Vagina (tissue), 2 donors: Measurements from ENCODE around the gene IQGAP2. TPM values are rescaled to one million over a fixed set of nuclear protein-coding genes. Genes with fewer than 3 reads are reported as not detected.
A peak's percentile ranks its signal among the peaks of the same experiment; 100 is the strongest.

Source experiments
- DNase-seq, 2 donors: peaks; one replicate each; pipeline ENCODE4 v3.0.0-alpha.2; 2017; ENCODE audit errors: extremely low spot score in 2 of 2
- H3K27ac ChIP-seq: fragments of 200-600 bp; sonication (generic); one replicate; pipeline ENCODE4 v1.5.1; 2019
- H3K27me3 ChIP-seq: fragments of 200-600 bp; sonication (generic); one replicate; pipeline ENCODE4 v1.5.1; 2019
- H3K36me3 ChIP-seq, 2 donors: fragments of 200-600 bp; sonication (generic); one replicate each; pipeline ENCODE4 v1.5.1; 2017 to 2019
- H3K4me1 ChIP-seq: fragments of 200-600 bp; sonication (generic); one replicate; pipeline ENCODE4 v1.5.1; 2019
- H3K4me3 ChIP-seq, 2 donors: fragments of 200-600 bp; sonication (generic); 1 replicate in 1 of 2; 2 replicates in 1 of 2; pipeline ENCODE4 v1.5.1; 2016 to 2019
- H3K9me3 ChIP-seq: fragments of 200-600 bp; sonication (generic); one replicate; pipeline ENCODE4 v1.5.1; 2019
- CTCF ChIP-seq, 3 experiments: fragments of 450-650 bp in 2 of 3; fragments of 200-600 bp in 1 of 3; sonication (generic) in 1 of 3; IDR thresholded peaks; one replicate each; pipeline ENCODE4 v1.5.1; 2017 to 2019; ENCODE audit warnings: antibody characterized with exemption in 3 of 3, mild to moderate bottlenecking in 2 of 3, moderate library complexity in 2 of 3
- POLR2A ChIP-seq, 2 donors: fragments of 450-650 bp; IDR thresholded peaks; one replicate each; pipeline ENCODE4 v1.6.1; 2017; ENCODE audit warnings: antibody characterized with exemption in 2 of 2, mild to moderate bottlenecking in 2 of 2, moderate library complexity in 2 of 2
- POLR2AphosphoS5 ChIP-seq, 2 donors: sonication (generic); formaldehyde crosslinking; IDR thresholded peaks; one replicate each; pipeline ENCODE4 v1.9.0; 2017; ENCODE audit warnings: antibody characterized with exemption in 2 of 2, mild to moderate bottlenecking in 2 of 2, low read depth in 1 of 2; ENCODE audit not compliant: insufficient read depth in 1 of 2
- intact Hi-C: fragments of 100-400 bp; cut with DNase I; formaldehyde crosslinking; loops from one replicate; pipeline ENCODE4 v1.15.1; 2023
- total RNA-seq: library from RNA; depleted of rRNA; stranded (reverse); fragments of >200 nt; gene quantifications from one replicate; pipeline ENCODE4 v1.2.3, GENCODE V29; 2016

IQGAP2 gene, protein sequence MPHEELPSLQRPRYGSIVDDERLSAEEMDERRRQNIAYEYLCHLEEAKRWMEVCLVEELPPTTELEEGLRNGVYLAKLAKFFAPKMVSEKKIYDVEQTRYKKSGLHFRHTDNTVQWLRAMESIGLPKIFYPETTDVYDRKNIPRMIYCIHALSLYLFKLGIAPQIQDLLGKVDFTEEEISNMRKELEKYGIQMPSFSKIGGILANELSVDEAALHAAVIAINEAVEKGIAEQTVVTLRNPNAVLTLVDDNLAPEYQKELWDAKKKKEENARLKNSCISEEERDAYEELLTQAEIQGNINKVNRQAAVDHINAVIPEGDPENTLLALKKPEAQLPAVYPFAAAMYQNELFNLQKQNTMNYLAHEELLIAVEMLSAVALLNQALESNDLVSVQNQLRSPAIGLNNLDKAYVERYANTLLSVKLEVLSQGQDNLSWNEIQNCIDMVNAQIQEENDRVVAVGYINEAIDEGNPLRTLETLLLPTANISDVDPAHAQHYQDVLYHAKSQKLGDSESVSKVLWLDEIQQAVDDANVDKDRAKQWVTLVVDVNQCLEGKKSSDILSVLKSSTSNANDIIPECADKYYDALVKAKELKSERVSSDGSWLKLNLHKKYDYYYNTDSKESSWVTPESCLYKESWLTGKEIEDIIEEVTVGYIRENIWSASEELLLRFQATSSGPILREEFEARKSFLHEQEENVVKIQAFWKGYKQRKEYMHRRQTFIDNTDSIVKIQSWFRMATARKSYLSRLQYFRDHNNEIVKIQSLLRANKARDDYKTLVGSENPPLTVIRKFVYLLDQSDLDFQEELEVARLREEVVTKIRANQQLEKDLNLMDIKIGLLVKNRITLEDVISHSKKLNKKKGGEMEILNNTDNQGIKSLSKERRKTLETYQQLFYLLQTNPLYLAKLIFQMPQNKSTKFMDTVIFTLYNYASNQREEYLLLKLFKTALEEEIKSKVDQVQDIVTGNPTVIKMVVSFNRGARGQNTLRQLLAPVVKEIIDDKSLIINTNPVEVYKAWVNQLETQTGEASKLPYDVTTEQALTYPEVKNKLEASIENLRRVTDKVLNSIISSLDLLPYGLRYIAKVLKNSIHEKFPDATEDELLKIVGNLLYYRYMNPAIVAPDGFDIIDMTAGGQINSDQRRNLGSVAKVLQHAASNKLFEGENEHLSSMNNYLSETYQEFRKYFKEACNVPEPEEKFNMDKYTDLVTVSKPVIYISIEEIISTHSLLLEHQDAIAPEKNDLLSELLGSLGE (N-terminal part only)
- 8.6 TPM for total RNA-seq

DNA sequence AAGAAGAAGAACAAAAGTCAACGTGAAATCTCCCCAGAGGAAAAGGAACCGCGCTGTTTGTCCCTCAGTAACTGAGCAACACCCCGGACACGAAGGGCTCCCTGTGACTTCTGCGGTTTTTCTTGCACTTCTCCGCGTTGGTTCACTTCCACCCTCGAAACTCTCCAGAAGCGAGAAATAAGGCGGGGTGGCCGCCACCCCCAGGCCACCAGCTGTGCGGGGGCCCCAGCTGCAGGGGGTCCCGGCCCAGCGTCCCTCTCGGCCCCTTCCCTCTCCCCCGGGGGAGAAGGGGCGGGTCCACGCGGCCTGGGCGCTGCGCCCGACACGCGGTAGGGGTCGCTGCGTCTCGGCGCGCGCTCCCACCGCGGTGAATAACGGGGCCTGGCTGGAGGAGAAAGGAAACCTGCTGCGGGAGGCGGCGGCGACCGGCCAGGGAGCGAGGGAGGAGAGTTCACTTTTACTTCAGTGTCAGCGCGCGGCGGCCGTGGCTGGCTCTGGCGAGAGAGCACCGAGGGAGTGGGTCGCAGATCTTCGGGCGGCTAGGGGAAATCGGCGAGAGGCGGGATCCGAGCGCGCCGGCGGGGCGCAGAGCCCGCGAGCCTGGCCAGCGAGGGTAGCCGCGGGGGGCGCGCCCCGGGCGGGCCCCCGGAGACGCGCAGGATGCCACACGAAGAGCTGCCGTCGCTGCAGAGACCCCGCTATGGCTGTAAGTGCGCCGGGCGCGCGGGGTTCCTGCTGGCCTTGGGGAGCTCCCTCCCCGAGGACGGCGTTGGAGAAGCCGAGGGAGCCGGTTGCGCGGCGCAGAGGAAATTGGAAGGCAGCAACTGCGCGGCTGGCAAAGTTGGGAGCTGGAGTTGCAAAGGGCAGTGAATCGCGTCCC is at the start of gene IQGAP2:
IQGAP2 (plus strand) TSS at position 400 of the 880 bp plus-strand sequence; CDS start at position 661, 261 bp downstream.
- peak within 1 kb of the TSS; percentile 51 to 52 for H3K4me3 ChIP-seq
- H3K27ac ChIP-seq, result peak within 1 kb of the TSS; percentile 65
- TF ChIP-seq POLR2A (IDR thresholded peaks at IDR 0.05) (no peak), POLR2AphosphoS5 (IDR thresholded peaks at IDR 0.05; ENCODE audit: insufficient read depth in 1 of 2, low read depth in 1 of 2) (peak in 1 of 2 donors; percentile 58), CTCF (IDR thresholded peaks at IDR 0.05) (peak in 2 of 3 experiments; percentile 35 to 44)
- no peaks in the 10 kb centered on the region for H3K36me3 ChIP-seq
- H3K9me3 ChIP-seq, result no peaks in the 10 kb centered on the region
- intact Hi-C loops, result no loop called here
- peaks cover 17% of the 10 kb centered on the region for H3K4me1 ChIP-seq
- no peak for DNase-seq
- H3K27me3 ChIP-seq, result no peaks in the 10 kb centered on the region

- no peaks in the 10 kb centered on the region for H3K9me3 ChIP-seq
- H3K4me1 ChIP-seq, result no peaks in the 10 kb centered on the region
- TF ChIP-seq POLR2AphosphoS5 (IDR thresholded peaks at IDR 0.05; ENCODE audit: insufficient read depth in 1 of 2, low read depth in 1 of 2), result no peak
- no peak for TF ChIP-seq CTCF (IDR thresholded peaks at IDR 0.05)
- TF ChIP-seq POLR2A (IDR thresholded peaks at IDR 0.05), result no peak
- intact Hi-C loops, result no loop called here
- no peaks in the 10 kb centered on the region for H3K36me3 ChIP-seq
- no peak overlapping the region for H3K27ac ChIP-seq
- no peaks in the 10 kb centered on the region for H3K27me3 ChIP-seq
- H3K4me3 ChIP-seq, result no peak overlapping the region
- no peak for DNase-seq
These were observed 46.2 kb upstream of the IQGAP2 start for GRCh38 chr5:76356887-76357286.

DNA sequence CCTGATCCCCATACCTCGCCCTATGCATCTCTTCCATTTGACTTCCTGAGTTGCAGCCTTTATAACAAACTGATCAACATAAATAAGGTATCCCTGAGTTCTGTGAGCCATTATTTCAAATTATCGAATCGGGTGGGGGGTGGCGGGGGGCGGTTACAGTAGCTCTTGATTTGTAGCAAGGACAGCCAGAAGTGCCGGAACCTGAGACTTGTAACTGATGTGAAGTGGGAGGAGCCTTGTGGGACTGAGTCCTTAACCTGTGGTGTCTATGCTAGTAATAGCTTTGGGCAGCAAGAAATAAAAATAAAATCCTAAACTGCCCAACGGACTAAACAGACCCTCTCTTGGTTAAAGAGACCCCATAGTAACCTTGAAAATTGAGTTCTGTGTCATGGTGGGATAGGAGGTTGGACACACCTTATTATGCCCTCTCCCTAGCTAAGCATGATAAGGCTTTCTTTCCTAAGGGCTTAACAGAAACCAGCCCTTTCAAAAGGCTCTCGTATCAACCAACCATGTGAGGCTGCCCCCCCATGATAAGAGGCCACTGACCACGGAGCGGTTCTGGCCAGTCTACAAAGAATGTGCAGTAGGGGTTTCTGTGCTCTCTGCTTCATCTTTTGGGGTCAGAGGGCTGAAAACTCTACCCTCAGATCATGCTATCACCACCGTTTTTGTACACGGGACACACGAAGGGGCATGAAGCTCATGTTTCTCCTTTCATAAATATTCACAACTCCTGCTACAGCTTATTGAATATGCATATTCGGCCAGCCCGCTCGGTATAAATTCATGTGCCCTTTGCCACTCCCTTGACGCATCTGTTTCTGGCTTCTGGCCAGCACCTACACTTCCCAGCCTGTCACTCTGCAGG is 39.5 kb upstream of the IQGAP2 start:
- intact Hi-C loops, result no loop called here
- H3K4me1 ChIP-seq, result no peaks in the 10 kb centered on the region
- no peaks in the 10 kb centered on the region for H3K9me3 ChIP-seq
- H3K36me3 ChIP-seq, result no peaks in the 10 kb centered on the region
- no peak overlapping the region for H3K4me3 ChIP-seq
- DNase-seq, result no peak
- no peaks in the 10 kb centered on the region for H3K27me3 ChIP-seq
- TF ChIP-seq POLR2AphosphoS5 (IDR thresholded peaks at IDR 0.05; ENCODE audit: insufficient read depth in 1 of 2, low read depth in 1 of 2) (no peak), CTCF (IDR thresholded peaks at IDR 0.05) (no peak)
- no peak overlapping the region for H3K27ac ChIP-seq

DNA sequence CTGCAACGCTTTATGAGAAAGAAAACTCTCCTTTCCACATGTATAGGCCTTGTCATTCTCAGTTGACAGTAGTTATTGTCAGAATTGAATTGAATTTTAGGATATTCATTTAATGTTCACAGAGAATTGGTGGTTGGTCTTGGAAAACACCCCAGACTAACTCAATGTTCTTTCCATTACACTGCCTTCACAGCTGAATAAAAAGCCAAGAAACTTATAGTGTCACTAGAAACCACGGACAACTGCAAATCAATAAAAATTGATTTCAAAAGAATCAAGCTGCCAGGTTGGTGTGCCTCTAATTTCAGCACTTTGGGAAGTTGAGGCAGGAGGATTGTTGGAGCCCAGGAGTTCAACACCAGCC is 38.9 kb upstream of the IQGAP2 start:
- intact Hi-C loops, result no loop called here
- Histone ChIP-seq H3K4me3 (no peak overlapping the region), H3K9me3 (no peaks in the 10 kb centered on the region), H3K36me3 (no peaks in the 10 kb centered on the region), H3K4me1 (no peaks in the 10 kb centered on the region), H3K27ac (no peak overlapping the region), H3K27me3 (no peaks in the 10 kb centered on the region)
- no peak for DNase-seq
- TF ChIP-seq POLR2A (IDR thresholded peaks at IDR 0.05) (no peak), POLR2AphosphoS5 (IDR thresholded peaks at IDR 0.05; ENCODE audit: insufficient read depth in 1 of 2, low read depth in 1 of 2) (no peak), CTCF (IDR thresholded peaks at IDR 0.05) (no peak)
